GM19395 (cell line): ENCODE measurements around the gene PIGU.
"Not testable (repeated sequence)": the region's sequence is repeated elsewhere in the genome, so short reads cannot be mapped to it uniquely, and the experiment has no call there.

Experiments used
- ATAC-seq: cut with Tn5 transposase; IDR thresholded peaks from one replicate; pipeline ENCODE4 v1.9.1; 2021; ENCODE audit warnings: mild to moderate bottlenecking, moderate library complexity; ENCODE audit not compliant: unreplicated experiment

PIGU gene

DNA sequence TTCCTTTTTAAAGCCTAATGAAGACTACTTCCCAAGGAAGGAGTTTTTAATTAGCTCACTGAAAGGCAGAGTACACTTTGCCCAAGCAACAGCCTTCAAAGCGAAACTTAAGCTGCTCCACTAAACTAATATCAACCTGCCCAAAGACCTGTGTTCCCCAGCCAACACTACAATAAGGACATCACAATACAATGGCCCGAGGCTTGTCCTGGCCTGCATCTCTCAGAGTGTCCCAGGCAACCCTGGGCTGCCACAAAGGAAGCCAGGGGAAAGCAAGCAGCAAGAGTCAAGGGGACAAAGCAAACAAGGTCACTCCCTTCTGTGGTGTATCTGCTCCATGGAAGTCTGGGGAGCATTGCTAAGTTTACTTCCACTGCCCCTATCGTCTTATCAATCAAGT lies 52.3 kb downstream of the PIGU start:
- no peak for ATAC-seq

DNA sequence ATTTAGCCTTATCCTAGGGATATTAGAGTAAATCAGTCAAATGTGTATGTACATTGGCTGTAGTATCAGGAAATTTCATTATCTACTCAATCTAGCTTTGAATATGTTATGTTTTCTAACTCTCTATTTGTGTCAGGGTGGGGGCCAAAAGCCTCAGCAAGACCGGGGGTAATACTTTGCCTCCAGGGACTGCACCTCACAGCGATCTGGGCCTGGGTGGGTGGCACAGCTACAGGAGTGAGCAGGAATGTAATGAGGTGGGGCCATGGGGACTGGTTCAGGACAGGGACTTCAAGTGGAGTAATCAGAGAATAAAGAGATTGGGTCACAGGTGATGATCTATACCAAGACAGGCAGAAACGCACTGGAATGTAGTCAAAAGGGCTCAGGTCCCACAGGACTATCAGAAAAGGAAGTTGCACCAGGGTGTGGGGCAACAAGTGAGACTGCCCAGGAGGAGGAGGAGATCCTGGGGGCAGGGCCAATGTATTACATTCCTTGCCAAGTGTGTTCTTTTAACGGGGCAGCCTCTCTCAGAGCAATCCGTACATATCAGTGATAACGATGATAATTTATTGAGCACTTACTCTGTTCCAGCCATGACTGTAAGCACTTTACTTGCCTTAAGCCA lies 54.0 kb downstream of the PIGU start:
- no peak for ATAC-seq

GRCh38 chr20:34621383-34622367 lies 55.2 kb downstream of the PIGU start:
- no peak for ATAC-seq

DNA sequence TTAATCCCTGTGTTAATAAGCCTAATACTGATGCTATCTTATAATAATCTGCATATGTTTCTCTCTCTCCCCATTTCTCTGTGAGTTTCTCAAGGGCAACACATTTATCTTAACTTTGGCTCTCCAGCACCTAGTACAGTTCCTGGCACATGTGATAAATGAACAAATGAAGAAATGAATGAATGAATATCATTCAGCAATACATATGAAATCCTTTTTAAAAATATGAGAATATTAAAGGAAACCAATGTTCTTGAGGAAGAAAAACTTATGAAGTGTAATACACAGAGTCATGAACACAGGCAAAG lies 55.9 kb downstream of the PIGU start:
- ATAC-seq = no peak

DNA sequence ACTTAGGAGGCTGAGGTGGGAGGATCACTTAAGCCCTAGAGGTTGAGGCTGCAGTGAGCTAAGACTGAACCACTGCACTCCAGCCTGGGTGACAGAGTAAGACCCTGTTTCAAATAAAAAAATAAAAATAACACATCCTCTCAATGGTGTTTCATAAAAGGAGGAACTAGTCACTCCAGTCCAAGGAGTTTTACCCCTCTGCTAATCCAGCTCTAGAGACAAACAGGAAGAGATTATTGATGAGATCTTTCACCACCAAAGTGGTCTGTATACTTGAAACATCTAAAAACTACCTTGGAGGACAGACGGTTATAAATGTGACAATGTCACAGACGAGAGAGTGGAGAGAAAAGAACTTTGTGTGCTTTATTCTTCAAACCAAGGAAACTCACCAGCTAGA lies 58.2 kb downstream of the PIGU start:
- ATAC-seq = no peak

DNA sequence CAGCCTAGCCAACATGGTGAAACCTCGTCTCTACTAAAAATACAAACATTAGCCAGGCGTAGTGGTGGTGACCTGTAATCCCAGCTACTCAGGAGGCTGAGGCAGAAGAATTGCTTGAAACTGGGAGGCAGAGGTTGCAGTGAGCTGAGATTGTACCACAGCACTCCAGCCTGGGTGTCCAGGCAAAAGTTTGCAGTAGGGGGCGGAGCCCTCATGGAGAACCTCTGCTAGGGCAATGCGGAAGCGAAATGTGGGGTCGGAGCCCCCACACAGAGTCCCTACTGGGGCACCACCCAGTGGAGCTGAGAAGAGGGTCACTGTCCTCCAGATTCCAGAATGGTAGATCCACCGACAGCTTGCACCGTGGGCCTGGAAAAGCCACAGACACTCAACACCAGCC lies 60.0 kb downstream of the PIGU start:
- not testable (repeated sequence) for ATAC-seq

GRCh38 chr20:34615477-34615876 lies 61.4 kb downstream of the PIGU start:
- ATAC-seq = no peak

GRCh38 chr20:34611976-34612375 lies 64.9 kb downstream of the PIGU start:
- ATAC-seq = not testable (repeated sequence)

DNA sequence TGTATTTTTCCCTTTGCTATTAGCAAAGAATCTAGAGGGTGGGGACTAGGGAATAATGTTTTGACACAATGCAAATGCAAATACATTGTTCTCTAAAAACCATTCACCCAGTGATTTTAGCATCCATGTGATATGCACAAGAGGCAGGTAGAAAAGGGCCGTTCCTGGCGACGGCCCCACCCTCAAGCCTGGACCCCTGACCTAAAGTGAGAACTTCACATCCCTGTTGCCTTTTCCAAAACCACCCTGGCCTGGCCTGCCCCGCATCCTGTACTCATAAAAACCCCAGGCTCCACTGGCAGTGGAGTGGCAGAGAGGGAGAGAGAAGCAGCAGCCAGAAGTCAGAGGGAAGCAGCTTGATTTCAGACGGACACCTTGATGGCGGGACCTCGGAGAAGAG lies 69.8 kb downstream of the PIGU start:
- no peak for ATAC-seq

DNA sequence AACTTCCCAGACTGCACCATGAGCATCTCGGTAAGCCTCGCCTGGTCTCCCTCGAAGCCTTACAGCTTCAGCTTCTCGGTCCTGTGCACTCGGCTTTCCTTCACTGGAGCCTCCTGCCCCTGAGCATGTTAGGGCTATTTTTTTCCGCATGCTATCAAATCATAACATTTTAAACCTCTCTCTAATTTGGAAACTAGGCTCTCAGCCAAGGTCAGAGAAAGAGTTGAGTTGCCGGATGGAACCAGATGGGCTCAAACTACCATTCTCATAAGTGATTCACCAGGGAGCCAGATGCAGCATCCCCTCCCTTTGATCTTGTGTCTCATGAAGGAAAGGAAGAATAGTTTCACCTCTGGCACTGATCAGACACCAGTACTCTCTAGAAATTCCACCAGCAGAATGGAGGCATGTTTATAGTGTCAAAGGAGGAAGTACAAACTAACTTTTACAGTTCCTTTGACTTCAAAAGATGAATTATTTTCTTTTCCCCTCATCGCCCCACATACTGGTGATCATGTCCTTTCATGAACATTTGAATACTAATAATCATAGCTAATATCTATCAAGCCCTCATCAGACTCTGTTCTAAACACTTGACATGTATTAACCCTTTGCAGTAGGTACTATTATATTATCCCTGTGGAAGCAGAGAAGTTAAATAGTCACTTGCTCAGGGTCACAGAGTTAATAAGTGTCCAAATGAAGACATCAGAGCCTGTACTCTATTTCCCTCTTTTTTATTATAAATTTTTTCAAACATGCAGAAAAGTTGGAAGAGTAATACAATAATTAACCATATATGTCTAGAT lies 71.7 kb downstream of the PIGU start:
- ATAC-seq = no peak

GRCh38 chr20:34600892-34601653 lies 75.8 kb downstream of the PIGU start:
- no peak for ATAC-seq

DNA sequence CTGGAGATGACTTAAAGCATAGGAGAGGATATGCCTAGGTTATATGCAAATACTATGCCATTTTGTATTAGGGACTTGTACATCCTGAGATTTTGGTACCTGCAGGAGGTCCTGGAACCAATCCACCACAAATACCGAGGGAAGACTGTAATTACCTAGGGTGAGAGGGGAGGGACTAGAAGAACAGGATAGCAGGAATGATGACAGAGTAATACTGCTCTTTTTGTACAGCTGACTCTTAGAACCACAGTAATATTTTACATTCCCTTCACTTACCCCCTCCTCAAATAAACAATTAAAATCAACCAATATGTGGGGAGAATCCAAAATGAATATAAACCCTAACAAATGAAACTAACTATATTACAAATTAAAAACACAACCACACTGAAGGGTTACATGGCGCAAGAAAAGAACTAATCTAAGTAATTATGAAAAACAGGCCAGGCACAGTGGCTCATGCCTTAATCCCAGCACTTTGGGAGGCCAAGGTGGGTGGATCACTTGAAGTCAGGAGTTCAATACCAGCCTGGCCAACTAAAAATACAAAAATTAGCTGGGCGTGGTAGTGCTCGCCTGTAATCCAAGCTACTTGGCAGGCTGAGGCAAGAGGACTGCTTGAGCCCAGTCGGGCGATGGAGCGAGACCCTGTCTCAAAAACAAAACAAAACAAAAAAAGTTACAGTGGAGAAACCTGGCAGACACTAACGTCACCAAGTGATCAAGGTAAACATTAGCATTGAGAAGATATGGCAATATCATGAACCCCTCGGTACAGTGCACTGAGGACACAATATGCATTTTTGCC lies 81.3 kb downstream of the PIGU start:
- ATAC-seq = no peak

DNA sequence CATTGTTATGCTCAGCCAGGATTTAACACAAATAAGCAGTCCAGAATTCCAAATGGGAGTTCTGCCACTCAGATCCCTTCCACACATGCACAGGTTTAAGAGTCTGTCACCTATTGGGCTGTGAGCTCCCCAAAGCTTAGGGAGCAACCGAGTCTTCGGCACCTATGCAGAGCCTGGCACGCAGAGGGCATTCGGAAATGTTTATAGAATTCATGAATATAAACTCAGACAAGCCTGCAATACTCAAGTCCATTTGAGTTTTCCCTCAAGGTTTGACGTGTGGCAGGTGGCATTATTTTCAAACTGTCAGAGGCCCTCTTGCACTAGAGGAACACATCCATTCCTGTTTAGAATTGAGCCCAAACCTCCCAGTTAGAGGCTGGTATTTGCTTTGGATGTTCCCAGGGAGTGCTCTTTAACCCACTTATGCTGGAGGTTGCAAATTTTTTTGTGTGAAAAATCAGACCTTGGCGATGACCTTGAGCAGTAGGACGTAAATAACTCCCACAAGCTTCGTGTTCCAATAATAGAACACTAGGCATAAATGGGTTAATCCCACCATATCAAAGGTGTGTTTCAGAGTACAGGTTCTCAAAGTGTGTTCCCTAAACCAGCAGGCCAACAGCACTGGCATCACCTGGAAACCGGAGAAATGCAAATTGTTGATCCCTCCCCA lies 90.3 kb downstream of the PIGU start:
- no peak for ATAC-seq

GRCh38 chr20:34585019-34585418 lies 91.9 kb downstream of the PIGU start:
- no peak for ATAC-seq

DNA sequence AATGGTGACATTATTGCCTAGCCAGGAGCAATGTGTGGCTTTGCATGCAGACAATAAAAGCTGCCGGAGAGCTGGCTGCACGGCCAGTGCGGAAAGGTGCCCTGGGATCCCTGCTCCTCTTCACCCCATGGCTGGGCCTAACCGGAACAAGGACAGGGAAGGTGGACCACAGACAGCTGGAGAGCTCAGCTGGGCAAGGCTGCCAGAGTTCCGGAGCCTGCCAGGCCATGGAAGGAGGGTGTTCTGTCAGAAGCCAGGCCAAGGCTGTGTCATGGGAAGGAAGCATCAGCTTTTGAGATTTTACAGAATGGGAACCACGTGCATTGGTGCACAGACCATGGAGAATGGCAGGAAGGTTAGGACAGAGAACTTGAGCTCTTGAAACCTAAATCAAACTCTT lies 93.3 kb downstream of the PIGU start:
- no peak for ATAC-seq

DNA sequence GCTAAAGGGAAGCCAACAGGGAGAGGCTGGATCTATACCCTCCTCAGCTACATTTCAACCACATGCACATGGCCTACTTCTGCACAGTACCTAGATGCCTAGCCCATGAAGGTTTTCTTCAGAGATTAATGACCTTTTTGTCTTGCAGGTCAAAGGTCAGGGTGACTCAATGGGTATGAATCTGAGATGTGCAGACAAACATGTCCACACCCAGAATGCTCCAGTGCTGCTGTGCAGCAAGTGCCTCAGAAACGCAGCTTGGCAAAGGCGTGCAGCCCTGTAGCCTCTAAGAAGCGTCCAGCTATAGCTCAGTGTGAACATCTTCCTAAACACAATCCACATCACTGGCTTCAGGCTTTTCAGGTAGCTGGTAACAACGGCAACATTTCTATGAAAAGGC lies 94.0 kb downstream of the PIGU start:
- no peak for ATAC-seq

- no peak for ATAC-seq
Measured at GRCh38 chr20:34582221-34582620, 94.7 kb downstream of the PIGU start.

- no peak for ATAC-seq
Measured at GRCh38 chr20:34581341-34582184, 95.3 kb downstream of the PIGU start.
